Naive B cell (primary cell): ENCODE measurements around the gene BAHCC1. TPM values are rescaled to one million over a fixed set of nuclear protein-coding genes. Genes with fewer than 3 reads are reported as not detected.

Source experiments
- ATAC-seq, 2 donors: fragments of 150-1000 bp; cut with Tn5 transposase; 2 replicates each; pipeline ENCODE4 v1.10.0; 2021; ENCODE audit warnings: low read depth in 2 of 2, mild to moderate bottlenecking in 2 of 2, moderate library complexity in 2 of 2
- DNase-seq: peaks from one replicate; pipeline ENCODE4 v3.0.0; 2022
- H3K27ac Mint-ChIP-seq, 6 donors: one replicate each; pipeline ENCODE4 v1.8.0; 2020 to 2022; ENCODE audit warnings: mild to moderate bottlenecking in 6 of 6, mixed read lengths in 6 of 6, moderate library complexity in 5 of 6, inconsistent platforms in 2 of 6
- H3K27me3 Mint-ChIP-seq, 3 donors: one replicate each; pipeline ENCODE4 v1.8.0; 2021 to 2022; ENCODE audit warnings: mixed read lengths in 3 of 3, mild to moderate bottlenecking in 1 of 3
- H3K36me3 Mint-ChIP-seq, 2 donors: one replicate each; pipeline ENCODE4 v1.8.0; 2020 to 2022; ENCODE audit warnings: mixed read lengths in 2 of 2, inconsistent platforms in 1 of 2, mild to moderate bottlenecking in 1 of 2
- H3K4me1 Mint-ChIP-seq, 3 donors: one replicate each; pipeline ENCODE4 v1.8.0; 2020 to 2022; ENCODE audit warnings: mixed read lengths in 3 of 3, inconsistent platforms in 1 of 3, mild to moderate bottlenecking in 1 of 3, moderate library complexity in 1 of 3
- H3K4me3 Mint-ChIP-seq, 8 donors: one replicate each; pipeline ENCODE4 v1.8.0; 2020 to 2022; ENCODE audit warnings: mild to moderate bottlenecking in 8 of 8, mixed read lengths in 8 of 8, moderate library complexity in 8 of 8, inconsistent platforms in 2 of 8
- H3K9me3 Mint-ChIP-seq, 7 donors: one replicate each; pipeline ENCODE4 v1.8.0; 2020 to 2022; ENCODE audit warnings: mixed read lengths in 7 of 7, mild to moderate bottlenecking in 5 of 7, inconsistent platforms in 2 of 7, moderate library complexity in 1 of 7
- polyA plus RNA-seq, 6 donors: library from polyadenylated mRNA; unstranded; fragments of 300-500 nt; fragmentation: Illumina TruSeq; gene quantifications; one replicate each; pipeline ENCODE4 v1.2.3, GENCODE V29; 2021; ENCODE audit warnings: low read depth in 6 of 6

Gene BAHCC1
- polyA plus RNA-seq, 6 donors from 2014 or later, result 0.07 TPM; not detected in 5

- ATAC-seq (no peak), DNase-seq (no peak)
- Mint-ChIP-seq H3K27me3 (peaks cover 9 to 66% (median 40%) of the 10 kb centered on the region in 3 donors), H3K27ac (no peak overlapping the region), H3K4me3 (peak overlapping the region; percentile 15 to 79 (median 52)), H3K4me1 (peaks cover 0 to 6% (median 4%) of the 10 kb centered on the region in 3 donors), H3K36me3 (no peaks in the 10 kb centered on the region), H3K9me3 (no peaks in the 10 kb centered on the region)
Observed at GRCh38 chr17:81385320-81386111, 9.7 kb upstream of the BAHCC1 start.

- Mint-ChIP-seq H3K36me3 (no peaks in the 10 kb centered on the region), H3K4me3 (peak overlapping the region; percentile 15 to 79 (median 56)), H3K27me3 (peaks cover 14 to 67% (median 43%) of the 10 kb centered on the region in 3 donors), H3K9me3 (no peaks in the 10 kb centered on the region), H3K4me1 (peaks cover 0 to 6% (median 4%) of the 10 kb centered on the region in 3 donors), H3K27ac (peak overlapping the region in 2 of 6 donors; percentile 20 to 58)
- no peak for DNase-seq
- no peak for ATAC-seq
Observed at GRCh38 chr17:81386141-81386645, 9.1 kb upstream of the BAHCC1 start.

- ATAC-seq (peak; percentile 45 to 61), DNase-seq (no peak)
- Mint-ChIP-seq H3K4me1 (peaks cover 0 to 6% (median 4%) of the 10 kb centered on the region in 3 donors), H3K27ac (no peak overlapping the region), H3K36me3 (no peaks in the 10 kb centered on the region), H3K4me3 (peak overlapping the region in 4 of 8 donors; percentile 57 to 84 (median 76)), H3K27me3 (peaks cover 18 to 67% (median 43%) of the 10 kb centered on the region in 3 donors), H3K9me3 (no peaks in the 10 kb centered on the region)
Observed at GRCh38 chr17:81386646-81387099, 8.6 kb upstream of the BAHCC1 start.

- H3K36me3 Mint-ChIP-seq, result no peaks in the 10 kb centered on the region
- peak overlapping the region in 4 of 6 donors; percentile 72 to 78 (median 74) for H3K27ac Mint-ChIP-seq
- H3K27me3 Mint-ChIP-seq, result peaks cover 26 to 73% (median 46%) of the 10 kb centered on the region in 3 donors
- peaks cover 0 to 6% (median 4%) of the 10 kb centered on the region in 3 donors for H3K4me1 Mint-ChIP-seq
- H3K4me3 Mint-ChIP-seq, result peak overlapping the region; percentile 74 to 92 (median 84)
- no peaks in the 10 kb centered on the region for H3K9me3 Mint-ChIP-seq
- peak; percentile 69 for DNase-seq
- peak; percentile 79 to 82 for ATAC-seq
Observed at GRCh38 chr17:81387100-81388090, 7.9 kb upstream of the BAHCC1 start.

- Mint-ChIP-seq H3K27me3 (peaks cover 26 to 77% (median 46%) of the 10 kb centered on the region in 3 donors), H3K9me3 (no peaks in the 10 kb centered on the region), H3K4me1 (peaks cover 2 to 6% (median 4%) of the 10 kb centered on the region in 3 donors), H3K4me3 (peak overlapping the region; percentile 40 to 87 (median 70)), H3K36me3 (no peaks in the 10 kb centered on the region), H3K27ac (peak overlapping the region in 2 of 6 donors; percentile 22 to 78)
- DNase-seq, result no peak
- ATAC-seq, result no peak
Observed at GRCh38 chr17:81388091-81388611, 7.1 kb upstream of the BAHCC1 start.

GRCh38 chr17:81388612-81389367, 6.5 kb upstream of the BAHCC1 start:
- ATAC-seq (no peak), DNase-seq (no peak)
- H3K9me3 Mint-ChIP-seq, result no peaks in the 10 kb centered on the region
- H3K4me3 Mint-ChIP-seq, result peak overlapping the region in 3 of 8 donors; percentile 47 to 74 (median 55)
- peak overlapping the region in 1 of 6 donors; percentile 20 for H3K27ac Mint-ChIP-seq
- peaks cover 26 to 78% (median 46%) of the 10 kb centered on the region in 3 donors for H3K27me3 Mint-ChIP-seq
- H3K4me1 Mint-ChIP-seq, result peaks cover 2 to 7% (median 4%) of the 10 kb centered on the region in 3 donors
- no peaks in the 10 kb centered on the region for H3K36me3 Mint-ChIP-seq

GRCh38 chr17:81389585-81389984, 5.7 kb upstream of the BAHCC1 start:
- Mint-ChIP-seq H3K4me1 (peaks cover 7 to 12% (median 10%) of the 10 kb centered on the region in 3 donors), H3K4me3 (peak overlapping the region in 2 of 8 donors; percentile 9 to 55), H3K9me3 (no peaks in the 10 kb centered on the region), H3K36me3 (no peaks in the 10 kb centered on the region), H3K27ac (peak overlapping the region in 1 of 6 donors; percentile 6), H3K27me3 (peaks cover 34 to 81% (median 45%) of the 10 kb centered on the region in 3 donors)
- DNase-seq (no peak), ATAC-seq (no peak)

- Mint-ChIP-seq H3K27ac (no peak overlapping the region), H3K4me3 (peak overlapping the region in 1 of 8 donors; percentile 61), H3K27me3 (peaks cover 39 to 80% (median 40%) of the 10 kb centered on the region in 3 donors), H3K9me3 (peaks cover 0 to 1% (median 0%) of the 10 kb centered on the region in 7 donors), H3K4me1 (peaks cover 10 to 17% (median 17%) of the 10 kb centered on the region in 3 donors), H3K36me3 (no peaks in the 10 kb centered on the region)
- ATAC-seq, result no peak
- DNase-seq, result no peak
Observed at GRCh38 chr17:81390029-81390872, 5.0 kb upstream of the BAHCC1 start.

GRCh38 chr17:81390873-81391255, 4.4 kb upstream of the BAHCC1 start:
- ATAC-seq, result no peak
- Mint-ChIP-seq H3K27me3 (peaks cover 32 to 76% (median 42%) of the 10 kb centered on the region in 3 donors), H3K27ac (peak overlapping the region in 1 of 6 donors; percentile 32), H3K9me3 (peaks cover 0 to 2% (median 0%) of the 10 kb centered on the region in 7 donors), H3K4me3 (peak overlapping the region in 2 of 8 donors; percentile 53 to 61), H3K36me3 (no peaks in the 10 kb centered on the region), H3K4me1 (peaks cover 11 to 19% (median 19%) of the 10 kb centered on the region in 3 donors)
- DNase-seq, result no peak

GRCh38 chr17:81391293-81391935, 3.8 kb upstream of the BAHCC1 start:
- Mint-ChIP-seq H3K27ac (no peak overlapping the region), H3K4me1 (peaks cover 8 to 19% (median 15%) of the 10 kb centered on the region in 3 donors), H3K4me3 (peak overlapping the region in 4 of 8 donors; percentile 14 to 61 (median 47)), H3K27me3 (peaks cover 27 to 70% (median 42%) of the 10 kb centered on the region in 3 donors), H3K36me3 (no peaks in the 10 kb centered on the region), H3K9me3 (peaks cover 0 to 2% (median 0%) of the 10 kb centered on the region in 7 donors)
- ATAC-seq (no peak), DNase-seq (no peak)
